ENCODE results near the gene EAPP. TPM values are rescaled to one million over a fixed set of nuclear protein-coding genes. Genes with fewer than 3 reads are reported as not detected.
"Not testable (repeated sequence)": the region's sequence is repeated elsewhere in the genome, so short reads cannot be mapped to it uniquely, and the experiment has no call there.

The EAPP gene
- total RNA-seq, 6 experiments from 2014 or later: 15.1 to 20.4 (median 18.2) TPM

DNA sequence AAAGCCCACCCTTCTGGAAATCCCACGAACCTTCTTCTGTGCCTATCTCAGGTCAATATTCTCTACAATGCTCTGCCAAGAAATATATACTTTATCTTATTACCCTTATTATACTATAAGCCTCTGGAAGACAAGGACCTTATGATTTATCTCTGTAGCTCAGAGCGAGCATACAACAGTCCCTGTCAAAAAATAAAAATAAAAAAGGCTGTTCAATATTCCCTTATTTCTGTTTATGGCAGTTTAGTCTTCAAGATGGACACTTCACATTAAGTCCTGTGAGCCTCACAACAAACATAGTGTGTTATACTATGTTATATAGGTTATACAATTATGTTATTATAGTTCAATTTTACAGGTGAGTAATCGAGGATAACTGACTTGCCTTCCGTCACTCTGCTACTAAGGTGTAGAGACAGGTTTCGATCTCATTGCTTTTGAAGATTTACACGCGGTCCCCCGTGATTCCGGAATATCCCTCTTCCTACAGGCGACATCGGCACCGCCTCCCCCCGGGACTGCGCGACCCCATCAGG, 562 bp downstream of the EAPP start:
- Histone ChIP-seq H3K4me3 (peak overlapping the region; percentile 80 to 91 (median 87)), H3K36me3 (peaks cover 0 to 27% (median 7%) of the 10 kb centered on the region in 4 donors), H3K9me3 (no peaks in the 10 kb centered on the region), H3K27me3 (no peaks in the 10 kb centered on the region), H3K27ac (peak overlapping the region; percentile 96 to 98 (median 97)), H3K4me1 (peaks cover 0 to 18% (median 5%) of the 10 kb centered on the region in 4 donors)
- WGBS (ENCODE audit: insufficient coverage, low coverage, low lambda C conversion rate, missing lambda C conversion rate): under 1% methylated on average over 10 of the region's 15 CpGs
- intact Hi-C loops (cut with DNase I): no loop called here
- ATAC-seq: peak in 3 of 4 donors; percentile 30 to 35 (median 31)
- no peak for DNase-seq
- TF ChIP-seq, protein P1, sequence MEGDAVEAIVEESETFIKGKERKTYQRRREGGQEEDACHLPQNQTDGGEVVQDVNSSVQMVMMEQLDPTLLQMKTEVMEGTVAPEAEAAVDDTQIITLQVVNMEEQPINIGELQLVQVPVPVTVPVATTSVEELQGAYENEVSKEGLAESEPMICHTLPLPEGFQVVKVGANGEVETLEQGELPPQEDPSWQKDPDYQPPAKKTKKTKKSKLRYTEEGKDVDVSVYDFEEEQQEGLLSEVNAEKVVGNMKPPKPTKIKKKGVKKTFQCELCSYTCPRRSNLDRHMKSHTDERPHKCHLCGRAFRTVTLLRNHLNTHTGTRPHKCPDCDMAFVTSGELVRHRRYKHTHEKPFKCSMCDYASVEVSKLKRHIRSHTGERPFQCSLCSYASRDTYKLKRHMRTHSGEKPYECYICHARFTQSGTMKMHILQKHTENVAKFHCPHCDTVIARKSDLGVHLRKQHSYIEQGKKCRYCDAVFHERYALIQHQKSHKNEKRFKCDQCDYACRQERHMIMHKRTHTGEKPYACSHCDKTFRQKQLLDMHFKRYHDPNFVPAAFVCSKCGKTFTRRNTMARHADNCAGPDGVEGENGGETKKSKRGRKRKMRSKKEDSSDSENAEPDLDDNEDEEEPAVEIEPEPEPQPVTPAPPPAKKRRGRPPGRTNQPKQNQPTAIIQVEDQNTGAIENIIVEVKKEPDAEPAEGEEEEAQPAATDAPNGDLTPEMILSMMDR (IDR thresholded peaks at IDR 0.05): no peak
- no peak for TF ChIP-seq POLR2A (IDR thresholded peaks at IDR 0.05)

DNA sequence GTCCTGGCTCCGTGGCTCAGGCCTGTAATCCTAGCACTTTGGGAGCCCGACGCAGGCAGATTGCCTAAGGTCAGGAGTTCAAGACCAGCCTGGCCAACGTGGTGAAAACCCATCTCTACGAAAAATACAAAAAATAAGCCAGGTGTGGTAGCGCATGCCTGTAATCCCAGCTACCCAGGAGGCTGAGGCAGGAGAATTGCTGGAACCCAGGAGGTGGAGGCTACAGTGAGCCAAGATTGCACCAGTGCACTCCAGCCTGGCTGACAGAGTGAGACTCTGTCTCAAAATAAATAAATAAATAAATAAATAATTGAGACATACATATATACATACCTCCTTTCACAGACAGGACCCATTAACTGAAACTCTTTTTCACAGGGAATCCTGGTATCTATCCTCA, 1.4 kb downstream of the EAPP start:
- peak overlapping the region in 2 of 3 donors; percentile 87 to 91 for H3K4me3 ChIP-seq
- H3K27me3 ChIP-seq; intact Hi-C loops (cut with DNase I); H3K9me3 ChIP-seq; ATAC-seq: not testable (repeated sequence)
- peak overlapping the region in 2 of 3 donors; percentile 96 to 98 for H3K27ac ChIP-seq
- WGBS (ENCODE audit: insufficient coverage, low coverage, low lambda C conversion rate, missing lambda C conversion rate): 40% methylated on average over 6 of the region's 6 CpGs
- H3K36me3 ChIP-seq: peaks cover 0 to 36% (median 9%) of the 10 kb centered on the region in 4 donors
- peaks cover 0 to 18% (median 5%) of the 10 kb centered on the region in 4 donors for H3K4me1 ChIP-seq
- DNase-seq: peak in 1 of 3 donors; percentile 11

DNA sequence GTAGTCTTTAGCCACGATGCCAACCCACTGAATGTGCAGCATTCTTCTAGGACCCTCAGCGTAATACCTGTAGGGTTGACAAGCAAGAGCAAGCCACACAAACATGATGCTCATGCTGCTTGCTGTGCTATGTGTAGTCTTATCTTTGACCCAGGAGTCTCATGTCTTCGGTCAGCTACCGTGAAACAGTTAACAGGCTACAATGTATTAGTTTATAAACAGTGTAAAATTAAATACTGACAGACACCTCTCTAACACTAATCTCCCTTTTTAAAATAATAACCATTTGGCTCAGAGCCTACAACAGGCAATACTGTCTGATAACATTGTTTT, 1.9 kb downstream of the EAPP start:
- Histone ChIP-seq H3K9me3 (no peaks in the 10 kb centered on the region), H3K4me1 (peaks cover 0 to 18% (median 5%) of the 10 kb centered on the region in 4 donors), H3K27me3 (no peaks in the 10 kb centered on the region), H3K36me3 (peaks cover 0 to 40% (median 11%) of the 10 kb centered on the region in 4 donors), H3K4me3 (no peak overlapping the region), H3K27ac (no peak overlapping the region)
- intact Hi-C loops (cut with DNase I): no loop called here
- WGBS (ENCODE audit: insufficient coverage, low coverage, low lambda C conversion rate, missing lambda C conversion rate): 83% methylated on average over 4 of the region's 4 CpGs
- DNase-seq: peak in 1 of 3 donors; percentile 2
- no peak for ATAC-seq
- TF ChIP-seq POLR2A (IDR thresholded peaks at IDR 0.05): no peak
- TF ChIP-seq, protein P1 (IDR thresholded peaks at IDR 0.05): no peak

DNA sequence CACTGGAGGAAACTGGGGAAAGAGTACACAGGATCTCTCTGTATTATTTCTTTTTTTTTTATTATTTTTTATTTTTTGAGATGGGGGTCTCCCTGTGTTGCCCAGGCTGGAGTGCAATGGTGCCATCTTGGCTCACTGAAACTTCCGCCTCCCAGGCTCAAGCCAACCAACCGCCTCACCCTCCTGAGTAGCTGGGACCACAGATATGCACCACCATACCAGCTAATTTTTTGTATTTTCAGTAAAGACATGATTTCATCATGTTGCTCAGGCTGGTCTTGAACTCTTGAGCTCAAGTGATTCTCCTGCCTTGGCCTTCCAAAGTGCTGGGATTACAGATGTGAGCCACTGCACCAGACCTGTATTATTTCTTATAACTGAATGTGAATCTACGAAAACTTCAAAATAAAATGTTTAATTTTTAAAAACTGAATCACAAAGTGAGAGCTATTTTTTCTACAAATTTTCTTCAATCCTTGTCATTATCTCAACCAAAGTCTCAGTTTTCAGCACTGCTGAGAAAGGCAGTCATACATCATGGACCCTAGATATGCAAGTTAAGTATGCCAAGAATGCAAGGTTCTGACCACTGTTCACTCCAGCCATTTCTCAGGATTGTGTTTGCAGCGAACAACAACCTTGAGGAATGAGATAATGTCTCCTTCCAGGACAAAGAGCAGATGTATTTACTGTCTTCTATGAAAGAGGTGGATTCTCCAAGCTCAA, 2.4 kb downstream of the EAPP start:
- intact Hi-C loops (cut with DNase I): no loop called here
- WGBS (ENCODE audit: insufficient coverage, low coverage, low lambda C conversion rate, missing lambda C conversion rate): 88% methylated on average over 4 of the region's 4 CpGs

More for the DNA sequence above, 2.4 kb downstream of the EAPP start:
- TF ChIP-seq, protein P1 (IDR thresholded peaks at IDR 0.05): no peak
- no peak for TF ChIP-seq POLR2A (IDR thresholded peaks at IDR 0.05)
- Histone ChIP-seq H3K27ac (no peak overlapping the region), H3K4me1 (peaks cover 0 to 18% (median 5%) of the 10 kb centered on the region in 4 donors), H3K27me3 (no peaks in the 10 kb centered on the region), H3K36me3 (peaks cover 0 to 45% (median 15%) of the 10 kb centered on the region in 4 donors), H3K4me3 (no peak overlapping the region), H3K9me3 (no peaks in the 10 kb centered on the region)
- DNase-seq (peak in 1 of 3 donors; percentile 3), ATAC-seq (no peak)
